ENCODE data around the gene BDP1.
"Not testable (repeated sequence)": the region's sequence is repeated elsewhere in the genome, so short reads cannot be mapped to it uniquely, and the experiment has no call there.

BDP1 gene, protein sequence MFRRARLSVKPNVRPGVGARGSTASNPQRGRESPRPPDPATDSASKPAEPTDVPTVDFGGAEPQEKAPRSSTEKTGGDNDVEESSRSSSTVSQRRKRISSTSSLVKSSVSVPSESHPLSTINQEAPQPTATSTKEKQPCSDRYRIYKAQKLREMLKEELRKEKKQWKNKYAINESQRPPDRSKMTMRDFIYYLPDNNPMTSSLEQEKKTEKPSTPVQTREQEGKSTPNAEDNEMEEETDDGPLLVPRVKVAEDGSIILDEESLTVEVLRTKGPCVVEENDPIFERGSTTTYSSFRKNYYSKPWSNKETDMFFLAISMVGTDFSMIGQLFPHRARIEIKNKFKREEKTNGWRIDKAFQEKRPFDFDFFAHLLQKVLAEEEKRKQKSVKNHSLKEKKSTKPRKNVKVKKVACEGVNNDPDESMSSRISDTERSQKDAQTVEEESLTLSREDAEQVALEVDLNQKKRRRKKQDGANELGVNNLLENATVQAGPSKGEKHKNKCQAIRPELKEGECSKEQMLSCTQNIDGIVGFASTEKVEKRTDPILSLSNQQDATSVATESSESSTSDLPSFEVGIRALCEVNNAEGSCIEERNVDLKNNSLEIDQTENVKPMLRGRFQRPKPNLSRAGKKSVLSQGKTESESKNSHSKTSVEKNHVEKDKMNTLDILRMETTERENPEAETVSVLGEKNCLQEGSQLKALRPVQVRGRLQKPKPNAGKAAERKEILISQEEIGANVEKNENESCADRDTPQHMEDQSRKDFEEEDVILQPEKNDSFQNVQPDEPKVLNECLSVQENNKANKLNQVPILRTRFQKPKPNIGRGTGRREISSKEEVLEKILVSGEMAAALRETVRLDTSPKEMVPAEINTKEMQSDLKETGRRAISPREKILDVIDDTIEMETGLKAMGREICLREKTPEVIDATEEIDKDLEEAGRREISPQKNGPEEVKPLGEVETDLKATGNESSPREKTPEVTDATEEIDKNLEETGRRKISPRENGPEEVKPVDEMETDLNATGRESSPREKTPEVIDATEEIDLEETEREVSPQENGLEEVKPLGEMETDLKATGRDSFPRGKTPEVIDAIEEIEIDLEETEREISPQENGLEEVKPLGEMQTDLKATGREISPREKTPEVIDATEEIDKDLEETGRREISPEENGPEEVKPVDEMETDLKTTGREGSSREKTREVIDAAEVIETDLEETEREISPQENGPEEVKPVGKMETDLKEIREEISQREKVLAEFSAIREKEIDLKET (N-terminal part only)

DNA sequence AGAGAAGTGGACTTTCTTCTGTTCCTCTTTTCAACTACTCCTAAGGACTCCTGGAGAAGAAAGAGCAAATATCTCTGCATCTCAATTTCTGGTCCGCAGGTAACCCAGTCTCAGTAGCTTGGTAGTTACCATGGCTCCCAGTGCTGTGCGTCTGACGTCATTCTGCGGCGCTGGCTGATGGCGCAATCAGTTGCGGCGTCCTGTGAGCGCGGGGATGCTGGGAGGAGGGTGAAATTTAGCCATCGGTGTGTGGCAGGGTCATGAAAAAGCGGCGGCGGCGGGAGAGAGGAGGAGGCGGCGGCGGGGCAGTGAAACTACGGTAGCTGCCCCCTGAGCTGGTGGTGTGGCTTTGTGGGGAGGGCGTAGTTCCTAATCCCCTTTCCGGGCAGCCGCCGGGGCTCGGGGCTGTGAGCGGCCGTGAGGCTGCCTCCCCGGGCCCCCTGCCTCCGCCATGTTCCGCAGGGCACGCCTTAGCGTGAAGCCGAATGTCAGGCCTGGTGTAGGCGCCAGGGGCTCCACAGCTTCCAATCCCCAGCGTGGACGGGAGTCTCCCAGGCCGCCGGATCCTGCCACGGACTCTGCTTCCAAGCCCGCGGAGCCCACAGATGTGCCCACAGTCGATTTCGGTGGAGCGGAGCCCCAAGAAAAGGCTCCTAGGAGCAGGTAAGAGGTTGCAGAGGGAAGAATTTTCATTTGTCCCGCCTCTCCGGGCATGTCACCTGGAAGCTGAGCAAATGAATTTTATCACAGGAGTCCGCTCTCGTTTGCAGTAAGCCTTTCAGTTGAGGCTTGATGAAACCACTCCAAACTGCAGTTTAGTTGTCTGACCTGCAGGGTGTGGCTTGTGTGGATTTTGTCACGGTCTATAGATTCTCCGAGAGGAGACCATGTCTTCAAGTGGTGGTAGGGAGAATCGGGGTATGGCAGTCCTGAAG is at the start of gene BDP1:
BDP1 (plus strand) TSS at position 225 of the 935 bp plus-strand sequence; CDS start at position 452, 227 bp downstream.
- peak; percentile 93 to 95 for DNase-seq (ENCODE audit: low read depth in 2 of 2)

DNA sequence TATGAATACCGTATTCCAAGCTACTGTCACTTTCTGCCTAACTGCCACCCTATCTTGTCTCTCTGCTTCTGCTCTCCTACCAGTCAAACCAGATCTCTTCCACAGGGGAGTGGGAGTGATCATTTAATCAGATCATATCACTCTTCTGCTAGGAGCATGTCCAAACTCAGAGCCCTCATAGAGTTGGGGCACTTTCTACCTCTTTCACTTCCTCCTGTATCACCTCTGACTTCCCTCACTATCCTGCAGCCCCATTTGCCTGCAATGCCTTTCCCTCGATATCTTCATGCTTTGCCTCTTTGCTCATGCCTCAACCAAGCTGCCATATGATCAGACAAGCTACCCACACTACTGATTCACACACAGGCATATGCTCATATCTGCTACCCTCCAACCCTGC is 45.4 kb upstream of the BDP1 start:
- not testable (repeated sequence) for DNase-seq (ENCODE audit: low read depth in 2 of 2)

DNA sequence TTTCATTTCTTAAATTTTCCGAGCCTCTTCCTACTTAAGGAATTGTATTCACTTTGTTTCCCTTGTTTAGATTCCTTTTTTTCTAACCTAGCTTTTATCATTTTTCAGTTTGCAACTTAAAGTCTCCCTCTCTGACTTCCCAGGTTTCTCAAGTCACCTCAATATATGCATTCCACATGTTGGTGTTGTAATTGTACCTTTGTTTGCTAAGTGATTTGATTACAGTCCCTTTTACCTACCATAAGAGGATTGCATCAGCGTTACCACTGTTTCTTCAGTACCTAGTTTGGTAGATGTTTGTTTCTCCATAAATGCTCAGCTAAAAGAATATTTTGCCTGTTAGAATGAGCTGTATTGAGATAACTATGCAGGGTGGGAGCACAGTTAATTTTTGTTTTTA is 39.8 kb upstream of the BDP1 start:
- DNase-seq (ENCODE audit: low read depth in 2 of 2): not testable (repeated sequence)

DNA sequence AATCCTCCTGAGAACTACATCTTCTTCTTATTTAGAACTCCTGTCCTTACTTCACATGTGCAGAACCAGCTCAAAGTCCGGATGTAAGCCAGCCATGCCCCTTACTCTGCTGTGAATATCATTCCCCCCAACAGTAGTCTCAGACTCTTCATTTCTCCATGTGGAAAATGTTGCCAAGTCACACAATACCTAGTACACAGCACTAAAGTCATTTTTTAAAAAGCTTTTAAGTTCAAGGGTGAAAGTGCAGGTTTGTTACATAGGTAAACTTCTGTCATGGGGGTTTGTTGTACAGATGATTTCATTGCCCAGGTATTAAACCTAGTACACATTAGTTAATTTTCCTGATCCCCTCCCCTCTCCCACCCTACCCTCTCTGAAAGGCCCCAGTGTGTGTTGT is 37.4 kb upstream of the BDP1 start:
- DNase-seq (ENCODE audit: low read depth in 2 of 2): not testable (repeated sequence)

DNA sequence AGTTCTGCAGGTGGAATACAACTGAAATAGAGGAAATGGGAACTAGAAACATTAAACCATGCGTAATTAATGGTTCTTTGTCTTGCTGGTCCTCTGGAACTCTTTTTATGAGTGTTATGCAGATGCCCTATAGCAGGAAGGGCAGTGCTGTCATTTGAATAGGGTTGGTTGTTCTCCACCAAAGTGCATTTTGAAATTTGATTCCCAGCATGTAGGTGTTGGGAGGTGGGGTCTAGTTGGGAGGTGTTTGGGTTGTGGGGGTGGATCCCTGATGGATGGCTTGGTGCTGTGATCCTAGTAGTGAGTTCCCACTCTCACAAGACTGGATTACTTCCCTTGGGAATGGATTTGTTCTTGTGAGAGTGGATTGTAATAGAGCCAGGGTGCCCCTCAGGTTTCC is 34.2 kb upstream of the BDP1 start:
- not testable (repeated sequence) for DNase-seq (ENCODE audit: low read depth in 2 of 2)

DNA sequence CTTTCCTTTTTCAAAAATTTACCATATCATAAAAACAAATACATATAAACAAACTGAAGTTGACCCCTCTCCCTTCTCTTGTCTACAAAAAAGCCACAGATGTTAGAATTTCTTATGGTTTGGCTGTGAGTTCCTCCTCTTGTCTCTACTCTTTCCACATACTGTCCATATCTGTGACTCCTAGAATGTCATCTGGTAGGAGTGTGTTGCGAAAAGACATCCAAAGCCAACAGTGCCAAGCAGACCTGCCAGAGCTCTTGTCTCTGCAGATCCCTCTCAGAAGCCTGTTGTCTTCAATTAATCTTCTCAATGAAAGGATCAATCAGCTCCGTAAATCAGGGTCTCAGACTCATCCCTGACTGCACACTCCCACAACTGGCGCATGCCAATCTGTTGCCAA is 31.6 kb upstream of the BDP1 start:
- DNase-seq (ENCODE audit: low read depth in 2 of 2): not testable (repeated sequence)

DNA sequence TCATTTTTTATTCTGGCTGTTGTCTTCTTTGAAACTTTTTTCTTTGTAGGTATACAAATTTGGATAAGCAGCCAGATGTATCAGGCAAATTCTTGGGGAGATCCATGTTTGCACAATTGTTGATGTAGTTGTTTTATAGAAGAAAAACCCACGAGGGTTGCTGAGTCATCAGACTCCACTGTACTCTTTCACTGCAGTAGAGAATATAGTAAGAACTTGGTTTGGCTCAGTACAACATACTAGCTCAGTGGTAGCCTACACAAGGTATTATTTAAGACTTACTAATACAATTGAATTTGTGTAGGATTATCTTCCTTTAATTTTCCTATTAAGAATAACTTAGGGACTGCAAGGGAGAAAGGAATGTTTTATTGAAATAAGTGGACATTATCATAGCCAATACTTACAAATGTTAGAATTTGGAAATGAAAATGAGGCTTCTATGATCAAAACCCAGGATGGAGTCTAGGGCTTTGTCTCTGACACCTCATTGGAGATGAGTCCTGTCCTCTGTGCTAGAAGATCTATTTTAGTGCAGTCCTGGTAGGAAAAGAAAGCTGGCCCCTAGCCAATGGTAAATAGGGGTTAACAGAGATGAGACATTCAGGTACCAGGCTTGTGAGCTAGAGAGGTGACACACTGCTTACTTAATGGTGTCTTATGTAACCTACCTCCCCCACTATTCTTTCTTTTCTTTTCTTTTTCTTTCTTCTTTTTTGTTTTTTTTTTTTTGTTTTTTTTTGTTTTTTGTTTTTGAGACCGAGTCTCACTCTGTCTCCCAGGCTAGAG is 28.6 kb upstream of the BDP1 start:
- not testable (repeated sequence) for DNase-seq (ENCODE audit: low read depth in 2 of 2)

DNA sequence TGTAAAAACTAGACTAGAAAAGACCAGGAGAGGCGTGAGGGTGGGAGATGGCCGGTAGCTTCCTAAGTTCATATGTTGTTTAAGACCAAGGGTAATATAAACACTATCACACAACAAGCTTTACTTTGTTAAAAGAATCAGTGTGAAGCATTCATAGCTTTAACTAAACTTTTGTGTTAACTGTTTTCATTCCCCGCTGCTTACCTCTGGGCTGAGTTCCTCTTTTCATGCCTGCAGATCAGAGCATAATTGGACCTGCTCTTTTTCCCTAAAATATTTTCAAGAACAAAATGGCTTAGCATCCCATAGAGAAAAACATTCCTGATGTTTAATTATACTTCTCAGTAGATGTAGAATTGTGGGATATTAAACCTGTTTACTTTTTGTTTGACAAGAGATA is 23.0 kb upstream of the BDP1 start:
- not testable (repeated sequence) for DNase-seq (ENCODE audit: low read depth in 2 of 2)

DNA sequence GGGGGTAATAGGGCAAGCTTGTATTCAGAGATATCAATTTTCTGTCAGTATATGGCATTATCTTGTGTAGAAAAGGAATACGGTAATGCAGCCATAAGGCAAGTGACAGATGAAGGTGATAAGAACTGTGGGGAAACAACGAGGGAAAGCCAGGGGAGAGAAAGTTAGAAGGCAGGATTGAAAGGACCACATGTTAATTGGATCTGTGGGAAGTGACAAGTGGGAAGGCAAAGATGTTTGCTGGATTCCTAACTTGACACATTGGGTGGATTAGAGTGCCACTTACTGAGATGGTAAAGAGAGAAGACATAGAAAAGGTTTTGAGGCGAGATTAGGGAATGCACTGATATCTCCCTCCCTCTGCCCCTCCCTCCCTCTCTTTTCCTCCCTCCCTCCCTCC is 20.6 kb upstream of the BDP1 start:
- not testable (repeated sequence) for DNase-seq (ENCODE audit: low read depth in 2 of 2)

DNA sequence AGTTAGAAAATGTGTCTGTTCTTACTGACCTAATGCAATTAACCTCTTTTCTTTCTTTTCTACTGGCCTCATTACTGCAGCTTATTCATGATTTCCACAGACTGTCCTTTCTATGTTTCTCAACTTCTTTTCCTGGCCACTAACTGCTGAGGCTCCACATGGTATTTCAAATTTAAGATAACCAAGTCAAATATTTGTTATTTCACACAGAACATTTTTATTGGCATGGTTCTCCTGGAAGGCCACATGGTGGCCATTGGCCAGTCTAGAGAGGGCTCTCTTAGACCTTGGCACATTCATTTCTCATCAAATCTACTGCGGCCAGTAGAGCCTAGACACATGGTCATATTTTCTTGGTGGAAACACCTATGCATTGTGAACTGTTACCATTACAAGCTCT is 13.9 kb upstream of the BDP1 start:
- DNase-seq (ENCODE audit: low read depth in 2 of 2): not testable (repeated sequence)

DNA sequence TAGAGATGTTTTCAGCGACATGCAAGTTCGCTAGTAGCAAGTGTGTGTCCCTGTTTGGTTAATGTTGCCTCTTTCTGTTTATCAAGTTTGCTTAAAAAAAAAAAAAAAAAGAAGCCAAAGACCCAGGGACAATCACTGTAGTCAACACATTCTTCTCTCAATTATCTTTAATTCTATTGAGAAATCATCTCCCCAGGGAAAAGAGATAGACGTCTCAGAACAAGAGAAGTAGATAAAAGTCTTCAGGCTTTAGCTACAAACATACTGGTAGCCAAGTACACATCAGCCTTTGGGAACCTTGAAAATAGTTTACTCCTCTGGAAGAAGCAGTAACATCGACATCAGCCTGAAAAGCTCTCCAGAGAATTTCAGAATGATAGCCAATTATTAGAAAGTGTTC is 11.6 kb upstream of the BDP1 start:
- DNase-seq (ENCODE audit: low read depth in 2 of 2): not testable (repeated sequence)

DNA sequence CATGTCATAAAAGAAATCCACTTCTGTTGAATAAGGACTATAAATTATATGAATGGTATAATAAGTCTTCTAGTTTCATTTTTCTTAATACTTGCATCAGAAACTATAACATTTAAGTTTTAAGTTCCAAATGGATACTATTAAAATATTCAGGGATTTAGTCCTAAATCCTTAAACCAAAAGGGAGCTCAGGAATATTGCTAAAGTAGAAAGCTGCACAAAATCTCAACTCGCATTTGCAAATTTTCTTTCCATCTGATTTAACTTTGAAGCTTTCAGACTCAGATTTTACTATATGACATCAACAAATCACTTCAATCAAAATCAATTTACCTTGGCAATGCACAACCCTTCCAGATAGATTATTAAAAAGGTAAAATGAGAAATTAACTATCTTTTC is 10.4 kb upstream of the BDP1 start:
- DNase-seq (ENCODE audit: low read depth in 2 of 2): not testable (repeated sequence)

DNA sequence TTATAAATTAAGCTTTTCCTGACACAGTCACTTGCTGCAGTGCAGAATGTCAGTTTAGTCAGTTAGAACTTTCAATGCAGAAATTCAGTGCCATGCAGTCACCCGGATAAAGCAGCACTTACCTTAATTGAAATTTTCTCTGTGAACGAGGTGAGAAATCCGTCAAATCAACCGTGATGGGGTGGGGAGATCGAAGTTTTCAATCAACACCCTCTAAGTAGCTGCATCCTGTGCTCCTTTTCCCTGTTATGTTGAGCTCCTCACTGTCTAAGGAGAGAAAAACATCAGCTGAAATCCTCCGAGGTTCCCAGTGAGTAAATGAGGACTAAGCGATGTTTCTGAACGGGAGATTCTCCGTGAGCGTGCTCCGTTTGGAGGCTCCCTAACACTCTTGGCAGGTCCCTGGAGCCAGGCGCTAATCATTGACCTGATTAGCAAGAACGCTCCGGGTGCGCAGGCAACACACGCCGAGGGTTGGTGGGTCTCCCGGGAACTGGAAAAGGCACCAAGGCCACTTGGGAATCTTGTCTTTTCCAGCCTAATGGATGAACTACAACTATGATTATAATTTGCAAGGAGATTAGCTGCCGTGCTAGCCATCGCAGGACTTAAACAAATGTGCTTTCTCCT is 9.8 kb upstream of the BDP1 start:
- not testable (repeated sequence) for DNase-seq (ENCODE audit: low read depth in 2 of 2)

DNA sequence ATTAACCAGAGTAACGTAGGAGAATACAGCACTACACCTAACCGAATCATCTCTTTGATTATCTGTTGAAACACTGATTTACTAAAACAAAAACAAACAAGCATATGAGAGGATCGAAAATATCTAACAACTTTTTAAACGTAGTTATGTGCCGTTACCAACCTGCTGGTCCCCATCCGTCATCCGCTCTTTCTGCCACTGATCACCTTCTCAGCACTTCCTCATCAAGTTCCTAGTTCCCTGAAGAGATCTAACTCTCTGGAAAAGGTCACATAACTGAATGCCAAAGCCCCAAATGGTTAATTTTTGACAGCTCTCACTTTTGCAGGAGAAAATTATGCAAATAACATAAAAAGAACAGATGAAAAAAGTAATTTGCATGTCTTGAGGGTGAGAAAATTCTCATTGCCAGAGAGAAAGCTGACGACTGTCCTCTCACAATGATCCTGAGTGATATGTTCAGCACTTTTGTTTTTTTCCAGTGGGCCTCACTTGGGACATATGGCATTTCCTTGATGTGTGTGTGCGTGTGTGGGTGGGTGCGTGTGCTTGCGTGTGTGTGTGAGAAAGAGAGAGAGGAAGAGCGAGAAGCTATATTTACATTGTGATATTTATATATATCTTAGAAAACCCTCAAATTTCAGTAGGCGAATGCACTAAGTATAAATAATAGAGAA is 8.8 kb upstream of the BDP1 start:
- DNase-seq (ENCODE audit: low read depth in 2 of 2): not testable (repeated sequence)

DNA sequence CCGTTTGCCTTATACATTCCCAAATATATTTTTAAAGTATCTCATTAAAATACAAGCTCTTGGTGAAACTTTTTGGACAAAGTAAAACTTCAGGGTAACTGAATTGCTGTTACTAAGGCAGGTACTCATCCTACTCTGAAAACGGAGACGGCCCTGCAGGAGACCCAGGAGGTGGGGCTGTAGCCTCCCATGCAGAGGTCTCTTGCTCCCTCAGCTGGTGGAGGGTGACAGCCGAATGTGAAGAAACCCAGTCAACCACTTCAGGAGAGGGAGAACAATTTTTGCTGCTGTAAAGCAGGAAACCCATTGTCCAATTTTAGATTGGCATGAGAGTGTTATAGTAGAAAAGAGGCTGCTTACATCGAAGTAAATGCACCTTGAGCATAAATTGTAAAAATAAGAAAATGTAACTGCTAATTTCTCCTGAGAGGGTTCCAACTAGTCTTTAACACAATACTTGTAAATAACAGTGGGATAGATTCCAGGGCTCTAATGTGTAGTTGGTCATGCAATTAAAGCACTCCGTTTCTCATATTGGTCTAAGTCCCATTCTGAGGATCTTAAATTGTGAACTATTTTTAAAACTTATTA is 8.1 kb upstream of the BDP1 start:
- peak; percentile 35 to 42 for DNase-seq (ENCODE audit: low read depth in 2 of 2)

DNA sequence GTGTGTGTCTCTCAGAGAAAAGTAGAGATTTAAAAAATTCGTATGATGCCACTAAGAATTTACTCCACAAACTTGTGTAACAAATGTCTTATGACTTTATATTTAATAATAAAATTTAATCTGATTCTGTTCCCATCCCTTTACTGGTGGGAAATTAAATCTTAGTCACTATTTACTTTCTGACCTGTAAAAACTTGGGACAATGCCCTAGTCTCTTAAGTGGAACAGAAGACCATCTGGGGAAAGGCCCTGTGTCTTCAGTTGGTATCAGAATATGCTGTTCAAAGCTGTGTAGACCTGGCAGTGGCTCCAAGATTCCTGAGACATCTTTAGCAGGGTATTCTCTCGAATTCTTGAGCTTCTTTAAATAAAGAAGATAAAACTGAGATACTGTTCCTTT is 2.6 kb upstream of the BDP1 start:
- DNase-seq (ENCODE audit: low read depth in 2 of 2): no peak

DNA sequence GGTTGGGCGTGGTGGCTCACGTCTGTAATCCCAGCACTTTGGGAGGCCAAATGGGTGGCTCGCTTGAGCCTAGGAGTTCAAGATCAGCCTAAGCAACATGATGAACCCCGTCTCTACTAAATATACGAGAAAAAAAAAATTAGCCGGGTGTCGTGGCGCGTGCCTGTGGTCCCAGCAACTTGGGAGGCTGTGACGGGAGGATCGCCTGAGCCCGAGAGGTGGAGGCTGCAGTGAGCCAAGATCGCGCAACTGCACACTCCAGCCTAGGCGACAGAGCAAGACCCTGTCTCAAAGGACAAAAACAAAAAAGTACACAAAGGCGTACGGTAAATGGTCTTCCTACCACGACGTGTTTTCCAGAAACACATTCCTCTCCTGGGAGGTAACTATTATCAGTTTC is 538 bp upstream of the BDP1 start:
- DNase-seq (ENCODE audit: low read depth in 2 of 2): no peak

DNA sequence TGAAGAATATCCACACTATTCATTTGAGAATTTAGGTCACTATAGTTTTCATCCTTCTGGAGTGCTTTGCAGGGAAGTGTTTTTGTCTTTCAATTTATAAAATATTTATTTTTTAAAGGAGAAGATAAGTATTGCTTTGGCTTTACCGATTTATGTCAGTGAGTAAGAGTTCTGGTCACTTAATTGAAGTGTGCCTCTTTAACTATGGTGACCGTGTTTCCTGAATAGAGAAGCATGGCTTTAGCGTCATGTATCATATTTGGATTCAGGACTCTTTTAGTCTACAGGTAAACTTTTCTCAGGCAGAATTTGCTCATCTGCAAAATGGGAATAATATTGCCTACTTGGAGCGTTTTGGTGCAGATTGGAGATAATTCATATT is 902 bp downstream of the BDP1 start:
- DNase-seq (ENCODE audit: low read depth in 2 of 2): no peak

DNA sequence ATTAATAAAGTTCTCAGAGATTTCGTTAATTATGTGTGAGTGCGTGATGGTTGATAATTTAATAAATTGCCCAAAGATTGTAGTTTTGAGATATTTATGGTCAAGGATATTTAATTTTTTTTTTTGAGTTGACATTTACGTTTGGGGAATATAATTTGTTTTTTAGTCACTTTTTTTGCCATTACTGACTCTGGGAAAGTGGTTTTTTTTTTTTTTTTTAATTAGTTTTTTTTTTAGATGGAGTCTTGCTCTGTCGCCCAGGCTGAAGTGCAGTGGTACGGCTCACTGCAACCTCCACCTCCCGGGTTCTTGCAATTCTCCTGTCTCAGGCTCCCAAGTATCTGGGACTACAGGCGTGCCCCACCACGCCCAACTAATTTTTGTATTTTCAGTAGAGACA is 1.7 kb downstream of the BDP1 start:
- DNase-seq (ENCODE audit: low read depth in 2 of 2): no peak

Measured in stimulated activated CD4-positive, alpha-beta T cell treated with anti-CD3 and anti-CD28 coated beads, Interleukin-15, amount 100 ng/mL, for 48 hours (primary cell).